Peyer's patch (tissue), 4 donors: ENCODE measurements around the gene ZFX. TPM values are rescaled to one million over a fixed set of nuclear protein-coding genes. Genes with fewer than 3 reads are reported as not detected.

ENCODE experiments used
- DNase-seq, 3 donors: peaks; one replicate each; pipeline ENCODE4 v3.0.0-alpha.2; 2017 to 2019
- H3K27ac ChIP-seq, 4 donors: fragments of 200-600 bp; sonication (generic); one replicate each; pipeline ENCODE4 v1.5.1; 2016 to 2019
- H3K27me3 ChIP-seq, 2 donors: fragments of 200-600 bp; sonication (generic); one replicate each; pipeline ENCODE4 v1.5.1; 2019
- H3K36me3 ChIP-seq, 3 donors: fragments of 200-600 bp; sonication (generic); one replicate each; pipeline ENCODE4 v1.5.1; 2016 to 2019
- H3K4me1 ChIP-seq, 4 donors: fragments of 200-600 bp; sonication (generic); one replicate each; pipeline ENCODE4 v1.5.1; 2016 to 2019
- H3K4me3 ChIP-seq, 4 donors: fragments of 200-600 bp; sonication (generic); 1 replicate in 3 of 4; 2 replicates in 1 of 4; pipeline ENCODE4 v1.5.1; 2016 to 2019; ENCODE audit warnings: mild to moderate bottlenecking in 1 of 4
- H3K9me3 ChIP-seq, 4 donors: fragments of 200-600 bp; sonication (generic); one replicate each; pipeline ENCODE4 v1.5.1; 2016 to 2019; ENCODE audit warnings: mild to moderate bottlenecking in 1 of 4
- CTCF ChIP-seq, 6 experiments: fragments of 450-650 bp in 4 of 6; fragments of 200-600 bp in 2 of 6; sonication (generic) in 1 of 6; IDR thresholded peaks; one replicate each; pipeline ENCODE4 v1.5.1; 2017 to 2019; ENCODE audit warnings: antibody characterized with exemption in 6 of 6, mild to moderate bottlenecking in 3 of 6, moderate library complexity in 1 of 6
- POLR2A ChIP-seq, 2 donors: fragments of 450-650 bp; IDR thresholded peaks; one replicate each; pipeline ENCODE4 v1.5.1; 2017; ENCODE audit warnings: antibody characterized with exemption in 2 of 2, mild to moderate bottlenecking in 2 of 2, moderate library complexity in 2 of 2
- total RNA-seq, 4 donors: library from RNA; depleted of rRNA; stranded (reverse); fragments of >200 nt; gene quantifications; one replicate each; pipeline ENCODE4 v1.1.0, GENCODE V29; 2016

The ZFX gene
- total RNA-seq, 4 donors from 2014 or later: 20.4 to 92.4 (median 43.4) TPM

GRCh38 chrX:24203072-24203808, 53.7 kb downstream of the ZFX start:
- TF ChIP-seq POLR2A (IDR thresholded peaks at IDR 0.05) (no peak), CTCF (IDR thresholded peaks at IDR 0.05) (no peak)
- no peaks in the 10 kb centered on the region for H3K27me3 ChIP-seq
- H3K9me3 ChIP-seq: no peaks in the 10 kb centered on the region
- peaks cover 0 to 9% (median 0%) of the 10 kb centered on the region in 3 donors for H3K36me3 ChIP-seq
- no peaks in the 10 kb centered on the region for H3K4me1 ChIP-seq
- DNase-seq: no peak
- H3K27ac ChIP-seq: no peak overlapping the region
- H3K4me3 ChIP-seq: no peak overlapping the region

- Histone ChIP-seq H3K4me1 (no peaks in the 10 kb centered on the region), H3K4me3 (no peak overlapping the region), H3K36me3 (peaks cover 0 to 16% (median 0%) of the 10 kb centered on the region in 3 donors), H3K27ac (no peak overlapping the region), H3K27me3 (no peaks in the 10 kb centered on the region), H3K9me3 (no peaks in the 10 kb centered on the region)
- DNase-seq: no peak
- TF ChIP-seq POLR2A (IDR thresholded peaks at IDR 0.05) (no peak), CTCF (IDR thresholded peaks at IDR 0.05) (no peak)
These were observed 54.8 kb downstream of the ZFX start for GRCh38 chrX:24204331-24204730.

- Histone ChIP-seq H3K4me3 (no peak overlapping the region), H3K36me3 (peaks cover 0 to 19% (median 0%) of the 10 kb centered on the region in 3 donors), H3K27ac (no peak overlapping the region), H3K9me3 (no peaks in the 10 kb centered on the region), H3K4me1 (no peaks in the 10 kb centered on the region), H3K27me3 (no peaks in the 10 kb centered on the region)
- TF ChIP-seq CTCF (IDR thresholded peaks at IDR 0.05) (no peak), POLR2A (IDR thresholded peaks at IDR 0.05) (no peak)
- no peak for DNase-seq
These were observed 55.4 kb downstream of the ZFX start for GRCh38 chrX:24204958-24205357.

GRCh38 chrX:24207826-24208225, 58.3 kb downstream of the ZFX start:
- Histone ChIP-seq H3K36me3 (peaks cover 0 to 41% (median 0%) of the 10 kb centered on the region in 3 donors), H3K9me3 (no peaks in the 10 kb centered on the region), H3K27ac (no peak overlapping the region), H3K4me1 (no peaks in the 10 kb centered on the region), H3K27me3 (no peaks in the 10 kb centered on the region), H3K4me3 (no peak overlapping the region)
- no peak for TF ChIP-seq POLR2A (IDR thresholded peaks at IDR 0.05)
- TF ChIP-seq CTCF (IDR thresholded peaks at IDR 0.05): no peak
- no peak for DNase-seq

- Histone ChIP-seq H3K27ac (no peak overlapping the region), H3K4me1 (no peaks in the 10 kb centered on the region), H3K4me3 (no peak overlapping the region), H3K9me3 (no peaks in the 10 kb centered on the region), H3K36me3 (peaks cover 0 to 41% (median 0%) of the 10 kb centered on the region in 3 donors), H3K27me3 (no peaks in the 10 kb centered on the region)
- TF ChIP-seq CTCF (IDR thresholded peaks at IDR 0.05) (no peak), POLR2A (IDR thresholded peaks at IDR 0.05) (no peak)
- DNase-seq: no peak
These were observed 59.1 kb downstream of the ZFX start for GRCh38 chrX:24208496-24209240.
